Motor neuron (in vitro differentiated cells): ENCODE results near the gene BCAN. TPM values are rescaled to one million over a fixed set of nuclear protein-coding genes. Genes with fewer than 3 reads are reported as not detected.
A peak's percentile ranks its signal among the peaks of the same experiment; 100 is the strongest.

Experiments
- ATAC-seq, 8 experiments: fragments of 200-7000 bp; cut with Tn5 transposase; replicated peaks in 6 of 8; 2 replicates each; pipeline ENCODE4 v1.8.0; 2021; ENCODE audit warnings: mild to moderate bottlenecking in 8 of 8, moderate library complexity in 8 of 8
- H3K27ac ChIP-seq, 2 donors: fragments of 250-450 bp; sonication (Bioruptor Pico); 2 replicates each; pipeline ENCODE4 v1.9.0; 2021; ENCODE audit warnings: antibody characterized with exemption in 2 of 2, mild to moderate bottlenecking in 2 of 2, moderate library complexity in 1 of 2
- H3K4me1 ChIP-seq, 2 donors: fragments of 250-450 bp; sonication (Bioruptor Pico); replicated peaks in 1 of 2; 2 replicates each; pipeline ENCODE4 v1.6.1; 2021; ENCODE audit warnings: antibody characterized with exemption in 2 of 2, mild to moderate bottlenecking in 2 of 2, moderate library complexity in 1 of 2
- H3K4me3 ChIP-seq, 5 donors: fragments of 250-450 bp; sonication (Bioruptor Pico); 2 replicates each; pipeline ENCODE4 v1.9.0; 2021; ENCODE audit warnings: antibody characterized with exemption in 5 of 5, mild to moderate bottlenecking in 5 of 5, moderate library complexity in 4 of 5
- WGBS, 10 experiments: fragments of 450-650 bp; shearing (Covaris generic); methylation state at CpG; one replicate each; pipeline ENCODE4 v1.0.0; 2022; 5-methylcytosine and 5-hydroxymethylcytosine counted together
- in situ Hi-C, 9 experiments: fragments of 400-800 bp; cut with MboI; loops; one replicate each; pipeline ENCODE4 v1.15.0; 2021; ENCODE audit warnings: low sequenced_read_pairs in 9 of 9, low pct_unique_long_range_greater_than_20kb in 2 of 9; ENCODE audit not compliant: unreplicated experiment in 9 of 9
- total RNA-seq, 8 experiments: library from RNA; unstranded; fragments of 300-600 nt; gene quantifications; 2 replicates each; pipeline versions ENCODE4 v1.2.3 to v1.2.4, GENCODE V29; 2022

The BCAN gene
- total RNA-seq, 8 experiments from 2014 or later, result 0.66 to 25.1 (median 1.7) TPM

- in situ Hi-C loops, result loop anchor here in 2 of 9 experiments (25.0 kb wide), 1 partner anchor 169 kb away; the partner anchor contains the start of genes INSRR (in 2 of the 2) and NTRK1 (in 2 of the 2)
- peaks cover 64 to 66% of the 10 kb centered on the region in 2 donors for H3K4me1 ChIP-seq
- ATAC-seq, result peak in 3 of 8 experiments; percentile 16 to 25 (median 22)
Measured at GRCh38 chr1:156692925-156693847, 51.3 kb downstream of the BCAN start.

GRCh38 chr1:156693848-156694689 is 52.2 kb downstream of the BCAN start:
- in situ Hi-C loops, result loop anchor here in 2 of 9 experiments (25.0 kb wide), 1 partner anchor 168 kb away; the partner anchor contains the start of genes INSRR (in 2 of the 2) and NTRK1 (in 2 of the 2)

More at GRCh38 chr1:156692925-156693847, 51.3 kb downstream of the BCAN start:
- 18 to 85% (median 58%) methylated on average over 1 to 7 of the region's 16 CpGs; no CpG with 5 or more reads in 2 of the 10 experiments for WGBS, 10 experiments
- Histone ChIP-seq H3K4me3 (no peak overlapping the region), H3K27ac (peak overlapping the region; percentile 4 to 51)

GRCh38 chr1:156694690-156694962 is 52.7 kb downstream of the BCAN start:
- no peak for ATAC-seq
- peaks cover 60 to 61% of the 10 kb centered on the region in 2 donors for H3K4me1 ChIP-seq
- in situ Hi-C loops, result loop anchor here in 2 of 9 experiments (25.0 kb wide), 1 partner anchor 168 kb away; the partner anchor contains the start of genes INSRR (in 2 of the 2) and NTRK1 (in 2 of the 2)
- H3K4me3 ChIP-seq, result no peak overlapping the region
- no peak overlapping the region for H3K27ac ChIP-seq
- WGBS, 10 experiments, result 61 to 100% (median 88%) methylated on average over 1 to 5 of the region's 5 CpGs; no CpG with 5 or more reads in 3 of the 10 experiments

More at GRCh38 chr1:156693848-156694689, 52.2 kb downstream of the BCAN start:
- Histone ChIP-seq H3K4me1 (peaks cover 64 to 66% of the 10 kb centered on the region in 2 donors), H3K27ac (peak overlapping the region in 1 of 2 donors; percentile 51), H3K4me3 (no peak overlapping the region)
- 32 to 86% (median 72%) methylated on average over 3 to 7 of the region's 12 CpGs; no CpG with 5 or more reads in 2 of the 10 experiments for WGBS, 10 experiments
- peak in 1 of 8 experiments; percentile 9 for ATAC-seq

- in situ Hi-C loops, result loop anchor here in 2 of 9 experiments (25.0 kb wide), 1 partner anchor 166 kb away; the partner anchor contains the start of genes INSRR (in 2 of the 2) and NTRK1 (in 2 of the 2)
- Histone ChIP-seq H3K4me3 (no peak overlapping the region), H3K27ac (no peak overlapping the region), H3K4me1 (peaks cover 46 to 50% of the 10 kb centered on the region in 2 donors)
- 60 to 90% (median 74%) methylated on average over 2 to 8 of the region's 8 CpGs; no CpG with 5 or more reads in 2 of the 10 experiments for WGBS, 10 experiments
- no peak for ATAC-seq
Measured at GRCh38 chr1:156696755-156697154, 54.8 kb downstream of the BCAN start.

- Histone ChIP-seq H3K4me1 (peaks cover 46 to 50% of the 10 kb centered on the region in 2 donors), H3K27ac (peak overlapping the region in 1 of 2 donors; percentile 14), H3K4me3 (no peak overlapping the region)
- in situ Hi-C loops, result loop anchor here in 2 of 9 experiments (25.0 kb wide), 1 partner anchor 165 kb away; the partner anchor contains the start of genes INSRR (in 2 of the 2) and NTRK1 (in 2 of the 2)
- 50 to 83% (median 67%) methylated on average over 2 to 8 of the region's 8 CpGs; no CpG with 5 or more reads in 6 of the 10 experiments for WGBS, 10 experiments
- ATAC-seq, result peak in 6 of 8 experiments; percentile 12 to 43 (median 18)
Measured at GRCh38 chr1:156697481-156697880, 55.6 kb downstream of the BCAN start.

GRCh38 chr1:156698995-156699394 is 57.1 kb downstream of the BCAN start:
- in situ Hi-C loops, result loop anchor here in 2 of 9 experiments (25.0 kb wide), 1 partner anchor 163 kb away; the partner anchor contains the start of genes INSRR (in 2 of the 2) and NTRK1 (in 2 of the 2)

GRCh38 chr1:156700736-156701531 is 59.0 kb downstream of the BCAN start:
- Histone ChIP-seq H3K4me1 (peaks cover 31 to 53% of the 10 kb centered on the region in 2 donors), H3K4me3 (no peak overlapping the region), H3K27ac (no peak overlapping the region)
- WGBS, 10 experiments, result 60 to 86% (median 76%) methylated on average over 1 to 7 of the region's 8 CpGs; no CpG with 5 or more reads in 4 of the 10 experiments
- ATAC-seq, result no peak
- in situ Hi-C loops, result no loop called here

More at GRCh38 chr1:156698995-156699394, 57.1 kb downstream of the BCAN start:
- Histone ChIP-seq H3K27ac (no peak overlapping the region), H3K4me1 (peaks cover 37 to 46% of the 10 kb centered on the region in 2 donors), H3K4me3 (no peak overlapping the region)
- ATAC-seq, result no peak
- WGBS, 10 experiments, result 13 to 14% methylated on average over 1 of the region's 1 CpG; no CpG with 5 or more reads in 8 of the 10 experiments

GRCh38 chr1:156703336-156703735 is 61.4 kb downstream of the BCAN start:
- no peak for ATAC-seq
- Histone ChIP-seq H3K4me3 (peak overlapping the region in 4 of 5 donors; percentile 32 to 69 (median 44)), H3K4me1 (peaks cover 40 to 59% of the 10 kb centered on the region in 2 donors), H3K27ac (peak overlapping the region; percentile 92 to 93)
- in situ Hi-C loops, result no loop called here
- WGBS, 10 experiments, result 0 to 20% (median 0%) methylated on average over 1 to 2 of the region's 4 CpGs; no CpG with 5 or more reads in 5 of the 10 experiments

- in situ Hi-C loops, result no loop called here
- Histone ChIP-seq H3K4me1 (peaks cover 43 to 63% of the 10 kb centered on the region in 2 donors), H3K4me3 (peak overlapping the region; percentile 32 to 69 (median 44)), H3K27ac (peak overlapping the region; percentile 92 to 93)
- no peak for ATAC-seq
- WGBS, 10 experiments, result 0 to 17% (median 0%) methylated on average over 1 to 4 of the region's 4 CpGs; no CpG with 5 or more reads in 6 of the 10 experiments
Measured at GRCh38 chr1:156703741-156704140, 61.8 kb downstream of the BCAN start.

GRCh38 chr1:156704166-156704711 is 62.3 kb downstream of the BCAN start:
- H3K4me3 ChIP-seq, result peak overlapping the region; percentile 32 to 69 (median 44)
- no peak for ATAC-seq
- in situ Hi-C loops, result no loop called here
- H3K27ac ChIP-seq, result peak overlapping the region; percentile 92 to 93
- peaks cover 45 to 68% of the 10 kb centered on the region in 2 donors for H3K4me1 ChIP-seq
- WGBS, 10 experiments, result 0 to 100% (median 6%) methylated on average over 1 to 9 of the region's 10 CpGs; no CpG with 5 or more reads in 2 of the 10 experiments

- Histone ChIP-seq H3K4me1 (peaks cover 52 to 75% of the 10 kb centered on the region in 2 donors), H3K4me3 (peak overlapping the region; percentile 32 to 69 (median 44)), H3K27ac (peak overlapping the region; percentile 92 to 93)
- WGBS, 10 experiments, result 0 to 10% (median 4%) methylated on average over 2 to 5 of the region's 29 CpGs; no CpG with 5 or more reads in 6 of the 10 experiments
- peak in 2 of 8 experiments; percentile 0 to 2 for ATAC-seq
- in situ Hi-C loops, result no loop called here
Measured at GRCh38 chr1:156704930-156705320, 63.0 kb downstream of the BCAN start.
